ES-I3 (cell line): ENCODE results near the gene C1orf87.

Experiments
- H3K36me3 ChIP-seq: 2 replicates; pipeline ENCODE4 v1.6.1; 2013; ENCODE audit warnings: mild to moderate bottlenecking, low read length, control low read depth, moderate library complexity; ENCODE audit not compliant: insufficient read depth
- H3K4me1 ChIP-seq: 2 replicates; pipeline ENCODE4 v1.6.1; 2013; ENCODE audit warnings: mild to moderate bottlenecking, control low read depth, low read length; ENCODE audit not compliant: insufficient read depth
- H3K9ac ChIP-seq: 2 replicates; pipeline ENCODE4 v1.6.1; 2013; ENCODE audit warnings: low read depth, mild to moderate bottlenecking, low read length, moderate library complexity
- H3K9me3 ChIP-seq: 2 replicates; pipeline ENCODE4 v1.6.1; 2013; ENCODE audit warnings: mild to moderate bottlenecking, low read length, moderate library complexity; ENCODE audit not compliant: control insufficient read depth, insufficient read depth

Gene C1orf87

DNA sequence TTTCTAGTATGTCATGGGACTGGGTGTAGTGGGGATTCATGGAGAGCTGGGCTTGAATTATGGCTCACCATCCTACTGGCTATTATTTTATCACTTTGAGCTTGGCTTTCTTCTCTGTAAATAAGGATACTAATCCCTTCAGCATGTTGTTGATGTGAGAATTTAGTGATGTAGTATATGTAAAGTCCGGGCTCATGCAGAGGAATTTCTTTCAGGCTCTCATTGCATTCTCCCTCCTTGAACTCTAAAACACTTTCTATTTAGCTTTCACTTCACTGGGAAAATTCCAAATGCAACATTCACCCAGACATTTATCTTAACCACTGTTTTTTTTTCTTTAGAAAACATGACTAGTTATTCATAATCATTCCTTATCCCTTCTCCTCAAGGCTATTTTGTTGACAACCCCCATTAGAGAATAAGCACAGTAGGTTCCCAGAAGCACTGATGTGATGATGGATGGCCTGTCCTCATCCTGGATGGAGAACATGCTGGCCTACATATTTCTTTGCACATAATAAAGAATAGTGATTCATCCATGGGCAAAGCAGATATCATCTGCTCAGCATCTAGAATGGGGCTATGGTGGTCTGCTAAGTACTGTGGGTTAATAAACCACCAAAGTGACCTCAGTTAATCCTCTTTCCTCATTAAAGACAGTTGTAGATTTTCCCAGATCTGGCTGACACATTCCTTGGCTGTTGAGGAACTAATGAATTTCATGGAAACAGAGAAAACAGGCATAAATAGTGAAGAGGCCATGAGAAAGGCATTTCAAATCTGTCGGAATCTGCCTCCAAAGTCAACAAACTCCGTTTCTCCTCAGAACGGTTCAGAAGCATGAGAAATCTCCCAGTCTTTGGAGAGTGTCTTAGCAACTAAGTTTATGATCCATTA is 79.0 kb downstream of the C1orf87 start:
- H3K9me3 ChIP-seq: no peaks in the 10 kb centered on the region
- no peaks in the 10 kb centered on the region for H3K36me3 ChIP-seq
- peaks cover 12% of the 10 kb centered on the region; the same call in 1 of the 2 replicates for H3K4me1 ChIP-seq
- H3K9ac ChIP-seq: no peak overlapping the region

DNA sequence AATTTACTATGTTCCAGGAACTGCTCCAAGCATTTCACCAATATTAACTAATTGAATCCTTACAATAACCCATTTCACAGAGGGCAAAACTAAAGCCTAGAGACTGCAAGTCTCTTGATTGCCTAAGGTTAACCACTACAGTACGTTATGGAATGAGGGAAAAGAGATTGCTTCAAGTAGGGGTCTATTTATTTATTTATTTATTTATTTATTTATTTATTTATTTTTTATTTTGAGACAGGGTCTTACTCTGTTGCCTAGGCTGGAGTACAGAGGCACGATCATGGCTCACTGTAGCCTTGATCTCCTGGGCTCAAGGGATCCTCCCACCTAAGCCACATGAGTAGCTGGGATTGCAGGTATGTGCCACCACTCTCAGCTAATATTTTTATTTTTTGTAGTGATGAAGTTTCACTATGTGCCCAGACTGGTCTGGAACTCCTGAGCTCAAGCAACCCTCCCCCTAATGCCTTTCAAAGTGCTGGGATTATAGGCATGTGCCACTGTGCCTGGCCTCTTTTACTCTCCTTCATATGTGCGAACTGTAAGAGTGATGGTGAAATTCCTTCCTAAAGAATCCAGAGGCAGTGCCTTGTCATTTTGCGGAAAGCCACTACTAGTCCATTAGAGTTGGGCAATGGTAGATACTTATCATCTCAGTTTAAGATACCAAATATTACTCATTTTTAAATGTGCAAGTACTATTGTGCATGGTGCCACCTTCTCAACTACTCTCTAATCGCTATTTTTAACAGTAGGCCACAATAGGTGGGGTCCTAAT is 81.3 kb downstream of the C1orf87 start:
- Histone ChIP-seq H3K9me3 (no peaks in the 10 kb centered on the region), H3K9ac (no peak overlapping the region), H3K4me1 (no peaks in the 10 kb centered on the region; the same call in 1 of the 2 replicates), H3K36me3 (no peaks in the 10 kb centered on the region)

DNA sequence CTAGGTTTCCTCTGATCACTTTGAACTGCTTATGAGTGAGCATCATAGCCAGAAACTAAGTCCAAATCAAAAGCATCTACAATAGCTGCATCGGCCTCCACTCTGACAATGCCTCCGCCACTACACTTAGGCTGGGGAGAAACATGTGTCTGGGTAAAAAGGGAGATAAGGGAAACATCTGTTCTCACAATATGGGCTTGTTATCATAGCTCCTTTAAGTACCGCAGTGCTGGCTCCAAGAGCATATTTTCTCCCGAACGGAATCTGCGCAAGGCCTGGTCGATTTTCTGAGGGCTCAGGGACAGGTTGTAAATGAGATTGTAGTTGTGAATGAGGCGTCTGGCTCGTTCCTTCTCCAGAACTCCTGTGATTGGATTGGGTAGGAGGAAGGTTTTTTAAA is 83.1 kb downstream of the C1orf87 start:
- peaks cover 4% of the 10 kb centered on the region; the same call in 1 of the 2 replicates for H3K4me1 ChIP-seq
- H3K9me3 ChIP-seq: no peaks in the 10 kb centered on the region
- no peak overlapping the region for H3K9ac ChIP-seq
- H3K36me3 ChIP-seq: no peaks in the 10 kb centered on the region

DNA sequence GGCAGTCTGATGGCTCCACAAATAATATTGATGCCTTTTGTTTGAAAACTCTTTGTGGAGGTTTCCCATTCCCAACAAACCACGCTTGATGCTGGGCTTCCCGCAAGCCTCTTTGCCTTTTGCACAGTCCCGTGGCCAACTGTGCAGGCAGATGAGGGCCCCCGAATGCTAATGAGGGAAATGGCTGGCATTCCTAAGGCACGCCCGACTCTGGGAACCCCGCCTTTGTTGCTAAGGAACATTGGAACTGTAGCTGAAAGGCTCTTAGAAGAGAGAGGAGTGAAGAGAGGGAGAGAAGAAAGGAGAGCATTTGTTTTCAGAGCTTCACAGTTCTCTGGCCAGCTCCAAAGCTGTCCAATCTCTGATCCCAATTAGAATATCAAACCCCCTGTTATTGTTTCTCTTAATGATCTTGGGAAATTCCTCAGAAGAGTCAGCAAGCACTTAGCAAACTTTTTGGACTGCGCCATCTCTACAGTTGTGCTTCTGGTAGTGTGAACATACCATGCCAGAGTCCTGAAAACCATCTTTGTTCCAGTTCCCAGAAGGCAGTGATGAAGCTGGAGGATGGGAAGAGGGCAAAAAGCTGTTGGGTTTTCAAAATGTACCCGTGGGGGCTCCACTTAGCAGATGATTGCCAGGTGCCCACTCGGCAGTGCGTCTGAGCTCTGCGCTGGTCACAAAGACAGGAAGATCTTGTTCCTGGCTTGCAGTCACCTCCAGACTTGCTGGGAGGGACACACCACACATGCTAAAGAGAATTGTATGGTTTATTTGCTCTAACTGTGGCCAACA is 86.9 kb downstream of the C1orf87 start:
- H3K9me3 ChIP-seq: no peaks in the 10 kb centered on the region
- H3K36me3 ChIP-seq: no peaks in the 10 kb centered on the region
- peaks cover 4% of the 10 kb centered on the region; the same call in 1 of the 2 replicates for H3K4me1 ChIP-seq
- no peak overlapping the region for H3K9ac ChIP-seq

DNA sequence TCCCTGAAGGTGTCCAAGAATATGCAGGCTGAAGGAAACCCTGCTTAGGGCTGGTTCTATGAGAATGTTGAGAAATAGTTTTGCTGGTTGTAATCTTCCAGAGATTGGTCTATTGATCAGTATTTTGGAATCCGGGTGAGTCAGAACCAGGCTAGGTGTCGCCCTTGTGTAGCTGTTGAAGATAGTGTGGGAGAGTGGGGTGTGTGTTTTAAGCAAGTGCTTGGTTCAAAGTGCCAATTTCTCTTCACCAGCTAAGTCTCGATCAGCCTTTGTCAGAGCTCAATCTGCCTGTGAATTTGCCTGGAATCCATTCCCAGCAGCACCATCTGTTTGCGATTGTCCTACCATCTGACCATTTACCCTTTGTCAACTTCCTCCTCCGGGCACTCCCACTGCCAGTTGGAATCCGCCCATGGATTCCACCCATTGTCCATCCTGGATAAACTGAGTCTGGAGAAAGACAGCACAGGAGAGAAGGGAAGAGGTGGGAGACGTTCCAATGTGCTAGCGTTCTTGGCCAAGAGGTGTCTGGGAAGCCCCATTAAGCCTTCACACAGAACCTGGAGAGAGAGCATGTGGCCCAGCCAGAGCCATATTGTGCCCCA is 87.6 kb downstream of the C1orf87 start:
- no peaks in the 10 kb centered on the region for H3K9me3 ChIP-seq
- no peak overlapping the region for H3K9ac ChIP-seq
- H3K4me1 ChIP-seq: peaks cover 4% of the 10 kb centered on the region; the same call in 1 of the 2 replicates
- H3K36me3 ChIP-seq: no peaks in the 10 kb centered on the region

DNA sequence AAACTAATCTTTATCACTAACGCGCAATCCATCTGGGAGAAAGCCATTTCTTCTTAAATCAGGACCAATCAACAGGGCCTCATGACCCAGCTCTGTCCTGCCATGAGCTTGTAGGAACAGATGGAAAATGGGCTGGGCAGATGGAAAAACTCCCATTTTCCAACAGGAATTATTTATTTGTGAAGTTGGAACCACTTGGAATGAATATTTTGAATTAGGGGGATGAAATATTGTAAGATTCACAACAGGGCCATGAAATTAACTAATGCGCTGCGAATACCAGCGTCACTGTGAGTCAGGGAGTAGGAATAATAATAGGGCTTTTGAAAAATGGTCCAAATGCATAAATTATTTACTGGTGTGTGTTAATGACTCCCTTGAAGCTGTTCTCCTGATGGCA is 93.9 kb downstream of the C1orf87 start:
- Histone ChIP-seq H3K9me3 (no peaks in the 10 kb centered on the region), H3K36me3 (no peaks in the 10 kb centered on the region), H3K9ac (no peak overlapping the region), H3K4me1 (no peaks in the 10 kb centered on the region)

DNA sequence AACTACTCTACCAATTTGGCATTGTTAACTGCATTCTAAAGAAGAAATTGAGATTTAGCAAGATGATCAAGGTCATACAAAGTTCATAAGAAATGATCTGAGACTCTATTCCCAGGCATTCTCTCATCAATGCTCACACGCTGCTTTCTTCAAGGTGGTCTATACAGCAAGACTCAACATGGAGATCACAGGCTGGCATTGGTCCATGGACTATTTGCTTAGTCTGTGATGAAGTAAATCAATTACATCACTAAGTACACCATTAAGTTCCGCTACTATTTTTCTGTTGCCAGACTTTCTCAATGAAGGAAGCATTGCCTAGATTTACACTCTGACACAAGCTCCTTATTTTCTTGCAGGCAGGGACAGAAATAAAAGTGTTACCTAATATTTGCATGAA is 95.1 kb downstream of the C1orf87 start:
- H3K9me3 ChIP-seq: no peaks in the 10 kb centered on the region
- H3K9ac ChIP-seq: no peak overlapping the region
- no peaks in the 10 kb centered on the region for H3K36me3 ChIP-seq
- no peaks in the 10 kb centered on the region for H3K4me1 ChIP-seq

DNA sequence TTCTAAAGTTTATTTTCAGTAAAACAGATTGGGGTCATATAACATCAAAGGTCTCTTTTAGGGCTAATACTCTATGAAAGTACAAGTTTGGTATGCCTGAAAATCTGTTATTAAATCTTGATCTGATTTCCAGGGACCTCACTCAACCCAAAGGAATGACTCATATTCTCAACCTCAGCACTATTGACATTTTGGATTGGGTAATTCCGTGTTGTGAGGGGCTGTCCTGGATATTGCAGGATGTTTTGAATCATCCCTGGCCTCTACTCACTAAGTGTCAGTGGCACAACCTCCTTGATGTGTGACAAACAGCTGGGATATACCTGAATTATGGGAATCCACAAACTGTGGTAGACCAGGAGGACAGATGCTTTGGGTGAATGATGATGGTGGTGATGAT is 95.5 kb downstream of the C1orf87 start:
- Histone ChIP-seq H3K4me1 (no peaks in the 10 kb centered on the region), H3K9ac (no peak overlapping the region), H3K9me3 (no peaks in the 10 kb centered on the region), H3K36me3 (no peaks in the 10 kb centered on the region)

DNA sequence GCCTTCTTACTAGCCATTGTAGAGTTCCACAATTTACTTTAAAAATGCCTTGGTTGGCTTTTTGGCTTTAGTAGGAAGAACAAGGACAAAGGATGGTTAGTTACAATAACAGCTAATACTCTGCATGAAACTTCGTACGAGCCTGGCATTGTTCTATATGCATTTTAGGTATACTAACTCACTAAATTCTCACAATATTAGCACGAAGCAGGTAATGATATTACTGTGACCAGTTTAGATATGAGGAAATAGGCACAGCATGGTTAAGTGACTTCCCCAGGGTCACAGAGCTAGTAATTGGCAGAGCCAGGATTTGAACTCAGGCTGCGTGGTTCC is 96.5 kb downstream of the C1orf87 start:
- no peaks in the 10 kb centered on the region for H3K4me1 ChIP-seq
- no peaks in the 10 kb centered on the region for H3K9me3 ChIP-seq
- H3K36me3 ChIP-seq: no peaks in the 10 kb centered on the region
- H3K9ac ChIP-seq: no peak overlapping the region

DNA sequence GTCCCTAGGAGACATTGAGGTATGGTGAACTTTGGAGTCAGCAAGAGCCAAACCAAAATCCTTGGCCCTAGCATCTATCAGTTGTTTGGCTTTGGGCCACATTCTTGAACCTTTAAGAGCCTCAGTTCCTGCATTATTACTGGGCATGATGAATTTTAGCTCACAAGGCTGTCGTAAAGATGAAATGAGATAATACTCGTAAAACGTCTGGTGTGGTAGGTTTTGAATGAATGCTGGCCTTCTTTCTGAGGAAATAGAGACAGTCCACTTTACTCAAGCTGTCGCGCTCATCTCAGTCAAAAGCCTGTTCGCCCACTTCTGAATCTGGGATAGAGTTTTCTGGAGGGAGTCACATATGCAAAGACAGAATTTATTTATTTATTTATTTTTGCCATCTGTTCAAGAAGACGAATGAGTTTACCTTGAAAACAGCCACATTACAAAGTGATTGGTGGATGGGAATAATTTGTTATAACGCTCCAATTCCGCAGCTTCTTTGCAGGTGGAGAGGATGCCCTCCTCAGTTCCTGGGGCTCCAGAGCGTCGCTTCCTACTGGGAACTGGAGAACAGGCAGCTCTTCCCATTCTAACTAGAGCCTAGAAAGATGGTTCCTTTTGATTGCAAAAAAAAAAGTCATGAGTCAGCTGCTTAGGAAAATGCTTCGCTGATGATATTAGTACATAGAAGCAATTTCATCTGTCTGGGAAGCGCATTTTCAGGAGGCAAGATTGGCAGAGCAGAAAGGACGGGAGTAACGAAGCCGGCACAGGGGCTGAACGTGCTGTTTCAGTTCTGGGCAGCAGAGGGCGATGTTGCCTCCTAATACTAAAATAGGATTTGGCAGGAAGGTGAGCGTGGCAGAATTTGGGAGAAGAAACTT is 97.1 kb downstream of the C1orf87 start:
- Histone ChIP-seq H3K4me1 (no peaks in the 10 kb centered on the region), H3K9me3 (no peaks in the 10 kb centered on the region), H3K36me3 (no peaks in the 10 kb centered on the region), H3K9ac (peak overlapping the region; percentile 19; the same call in 1 of the 2 replicates)

DNA sequence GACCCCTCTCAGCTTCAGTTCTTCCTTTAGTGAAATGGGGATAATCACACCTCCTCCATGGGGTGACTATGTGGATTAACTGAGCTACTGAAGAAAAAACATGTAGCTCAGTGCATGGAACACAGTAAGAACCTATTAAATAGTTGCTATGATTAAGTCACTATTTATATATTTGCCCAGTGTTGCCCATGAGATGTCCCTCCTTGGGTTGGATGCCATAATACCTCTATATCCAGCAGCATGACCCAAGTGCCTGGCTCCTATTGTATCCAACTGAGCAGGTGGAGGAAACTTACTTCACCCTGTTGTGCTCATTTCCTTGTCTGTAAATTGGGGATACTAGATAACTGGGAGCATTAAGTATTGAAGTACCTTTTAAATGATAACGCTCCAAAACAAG is 99.9 kb downstream of the C1orf87 start:
- Histone ChIP-seq H3K36me3 (no peaks in the 10 kb centered on the region), H3K9me3 (no peaks in the 10 kb centered on the region), H3K9ac (no peak overlapping the region), H3K4me1 (no peaks in the 10 kb centered on the region)

DNA sequence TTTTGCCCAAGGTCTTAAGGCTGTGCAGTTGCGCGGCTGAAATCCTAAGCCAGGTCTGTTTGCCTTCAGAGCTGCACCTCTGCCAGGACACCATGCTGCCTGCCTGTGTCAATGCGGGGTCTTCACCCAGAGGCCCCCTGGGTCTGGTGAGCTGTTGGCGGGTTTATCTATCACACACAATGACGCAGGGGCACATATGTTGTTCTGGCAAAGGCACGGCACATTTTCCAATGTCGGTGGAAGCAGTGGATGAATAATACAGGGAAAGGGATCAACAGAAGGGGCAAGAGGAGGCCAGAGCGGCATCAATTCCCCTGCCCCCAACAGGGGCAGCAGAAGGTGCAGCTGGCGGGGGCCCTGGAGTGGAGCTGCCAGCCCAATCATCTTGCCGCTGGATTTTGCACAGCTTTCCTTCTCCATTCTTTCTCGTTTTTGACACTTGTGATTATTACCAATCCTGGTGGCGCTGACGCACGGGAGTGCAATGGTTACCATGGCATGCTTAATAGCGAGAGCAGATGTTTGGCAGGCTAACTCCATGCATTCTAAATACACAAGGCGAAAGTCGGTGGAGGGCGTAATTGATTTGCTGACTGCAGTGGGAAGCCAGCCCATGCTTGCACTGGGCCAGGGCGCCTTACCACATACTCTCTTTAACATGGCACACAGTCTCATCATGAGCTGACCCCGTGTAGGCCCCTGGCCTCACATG is 101.2 kb downstream of the C1orf87 start:
- Histone ChIP-seq H3K4me1 (0 out of 2 replicates have a peak, but pooled peaks cover under 1% of the 10 kb centered on the region), H3K9me3 (no peaks in the 10 kb centered on the region), H3K36me3 (no peaks in the 10 kb centered on the region), H3K9ac (no peak overlapping the region)

DNA sequence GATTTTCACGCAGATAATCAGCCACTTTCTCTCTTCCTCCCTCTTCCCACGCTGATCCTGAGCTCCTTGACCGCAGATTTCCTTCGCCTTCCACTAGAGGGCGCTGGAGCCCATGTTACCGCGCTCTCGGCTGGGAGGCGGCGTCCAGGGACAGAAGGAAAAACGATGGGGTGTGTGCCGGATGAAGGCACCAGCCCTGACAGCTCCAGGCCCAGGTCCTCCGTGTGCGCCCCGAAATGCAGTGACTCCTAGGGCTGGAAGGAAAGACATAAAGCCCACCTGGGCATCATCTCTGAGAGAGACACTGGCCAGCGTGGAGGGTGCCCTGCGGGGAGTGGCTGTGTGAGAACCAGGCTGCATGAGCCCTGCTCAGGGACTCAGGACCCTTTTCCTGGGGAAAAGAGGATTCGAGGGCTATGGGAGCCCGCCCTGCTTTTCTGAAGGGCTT is 102.1 kb downstream of the C1orf87 start:
- Histone ChIP-seq H3K9me3 (no peaks in the 10 kb centered on the region), H3K9ac (peak overlapping the region; percentile 22; the same call in 1 of the 2 replicates), H3K4me1 (0 out of 2 replicates have a peak, but pooled peaks cover 4% of the 10 kb centered on the region), H3K36me3 (no peaks in the 10 kb centered on the region)
